DOHH2 (cell line): ENCODE measurements around the gene DISC1.
A peak's percentile ranks its signal among the peaks of the same experiment; 100 is the strongest.

ENCODE experiments used
- H3F3A ChIP-seq: fragments of 200-600 bp; sonication (generic), shearing (Covaris generic); 2 replicates; pipeline ENCODE4 v1.6.0; 2016; ENCODE audit warnings: antibody characterized with exemption, mild to moderate bottlenecking; ENCODE audit not compliant: control insufficient read depth, insufficient read depth
- H3K27ac ChIP-seq: fragments of 200-600 bp; sonication (generic); 2 replicates; pipeline ENCODE4 v1.5.1; 2014; ENCODE audit warnings: low read depth, mild to moderate bottlenecking, low read length, moderate library complexity
- H3K27me3 ChIP-seq: fragments of 200-600 bp; sonication (generic); 2 replicates; pipeline ENCODE4 v1.6.1; 2014; ENCODE audit warnings: mild to moderate bottlenecking, low read length, mixed read lengths; ENCODE audit not compliant: control insufficient read depth
- H3K36me3 ChIP-seq: fragments of 200-600 bp; sonication (generic); 2 replicates; pipeline ENCODE4 v1.6.1; 2014; ENCODE audit warnings: mild to moderate bottlenecking, low read length, moderate library complexity, mixed read lengths; ENCODE audit not compliant: control insufficient read depth
- H3K4me1 ChIP-seq: fragments of 200-600 bp; sonication (generic); 2 replicates; pipeline ENCODE4 v1.6.1; 2014; ENCODE audit warnings: mild to moderate bottlenecking, low read length, mixed read lengths; ENCODE audit not compliant: control insufficient read depth
- H3K4me2 ChIP-seq: fragments of 200-600 bp; sonication (generic); 2 replicates; pipeline ENCODE4 v1.6.0; 2014; ENCODE audit warnings: mild to moderate bottlenecking, low read length, moderate library complexity
- H3K4me3 ChIP-seq: fragments of 200-600 bp; sonication (generic); 2 replicates; pipeline ENCODE4 v1.5.1; 2014; ENCODE audit warnings: mild to moderate bottlenecking, low read length, mixed read lengths
- H3K79me2 ChIP-seq: fragments of 200-600 bp; sonication (generic); 2 replicates; pipeline ENCODE4 v1.6.1; 2014; ENCODE audit warnings: mild to moderate bottlenecking, low read length, mixed read lengths; ENCODE audit not compliant: control insufficient read depth
- H3K9me2 ChIP-seq: fragments of 200-600 bp; sonication (generic); replicated peaks from 2 replicates; pipeline ENCODE4 v1.6.1; 2014; ENCODE audit warnings: mild to moderate bottlenecking, low read length, mixed read lengths; ENCODE audit not compliant: control insufficient read depth
- H3K9me3 ChIP-seq: fragments of 200-600 bp; sonication (generic); 2 replicates; pipeline ENCODE4 v1.6.1; 2014; ENCODE audit warnings: antibody characterized with exemption, low read length, mixed read lengths; ENCODE audit not compliant: control insufficient read depth, insufficient read depth
- H4K20me1 ChIP-seq: fragments of 200-600 bp; sonication (generic); 2 replicates; pipeline ENCODE4 v1.6.0; 2014; ENCODE audit warnings: low read depth, mild to moderate bottlenecking, antibody characterized with exemption, low read length, moderate library complexity; ENCODE audit not compliant: control insufficient read depth, insufficient read depth
- EZH2phosphoT487 ChIP-seq: fragments of 200-600 bp; sonication (generic); IDR thresholded peaks from 2 replicates; pipeline ENCODE4 v1.6.1; 2017; ENCODE audit warnings: borderline replicate concordance, mild to moderate bottlenecking, antibody characterized with exemption, low read length, moderate library complexity, mixed read lengths
- TF ChIP-seq, protein P1 (sequence below): fragments of 200-600 bp; sonication (generic); IDR thresholded peaks from one replicate; pipeline ENCODE4 v1.5.1; 2014; ENCODE audit warnings: antibody characterized with exemption, mild to moderate bottlenecking, low read depth, low read length; ENCODE audit not compliant: poor library complexity, severe bottlenecking

DISC1 gene

DNA sequence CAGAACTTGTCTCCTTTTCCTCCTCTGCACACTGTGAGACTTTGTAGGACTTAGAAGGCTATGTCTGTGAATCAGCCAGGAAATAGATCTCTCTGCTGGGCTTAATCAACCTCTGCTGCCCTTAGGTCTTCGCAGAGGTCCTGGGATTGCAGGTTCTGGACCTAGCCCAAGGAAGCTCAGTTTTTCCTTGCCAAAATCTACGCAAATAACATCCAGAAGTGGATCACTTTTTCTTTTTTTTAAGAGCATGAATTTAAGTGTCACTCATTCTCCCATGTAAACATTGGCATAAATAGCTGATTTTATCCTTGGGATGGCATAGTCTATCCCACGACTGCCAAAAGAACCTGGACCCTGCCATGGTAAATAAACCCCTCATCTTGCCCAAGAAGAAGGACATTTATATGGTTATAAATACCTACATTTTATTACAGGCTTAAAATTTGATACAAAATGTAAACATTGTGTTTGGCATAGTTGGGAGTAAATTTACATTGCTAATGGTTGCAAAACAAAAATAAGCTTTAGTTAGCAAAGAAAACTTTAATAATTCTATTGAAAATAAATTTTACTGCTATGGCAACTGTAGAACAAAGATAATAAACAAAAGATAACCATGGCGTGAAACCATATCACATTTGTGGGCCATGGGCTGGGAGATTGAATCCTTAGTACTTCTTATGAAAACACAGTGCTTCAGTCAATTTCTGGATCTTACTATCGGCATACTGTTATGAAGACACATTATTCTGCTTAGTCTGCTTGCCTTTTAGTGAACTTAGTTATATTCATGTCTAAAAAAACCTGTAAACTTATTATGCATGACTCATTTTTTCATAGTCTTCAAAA, 24.5 kb upstream of the DISC1 start:
- Histone ChIP-seq H3K27ac (no peak overlapping the region), H3K9me3 (no peaks in the 10 kb centered on the region), H3K4me2 (no peak overlapping the region), H3K4me1 (peaks cover 6% of the 10 kb centered on the region; the same call in 1 of the 2 replicates), H3K4me3 (no peak overlapping the region), H3K79me2 (no peaks in the 10 kb centered on the region), H3F3A (no peaks in the 10 kb centered on the region), H4K20me1 (no peaks in the 10 kb centered on the region), H3K36me3 (no peaks in the 10 kb centered on the region), H3K27me3 (peaks cover 18% of the 10 kb centered on the region), H3K9me2 (no peaks in the 10 kb centered on the region)
- TF ChIP-seq, protein P1, sequence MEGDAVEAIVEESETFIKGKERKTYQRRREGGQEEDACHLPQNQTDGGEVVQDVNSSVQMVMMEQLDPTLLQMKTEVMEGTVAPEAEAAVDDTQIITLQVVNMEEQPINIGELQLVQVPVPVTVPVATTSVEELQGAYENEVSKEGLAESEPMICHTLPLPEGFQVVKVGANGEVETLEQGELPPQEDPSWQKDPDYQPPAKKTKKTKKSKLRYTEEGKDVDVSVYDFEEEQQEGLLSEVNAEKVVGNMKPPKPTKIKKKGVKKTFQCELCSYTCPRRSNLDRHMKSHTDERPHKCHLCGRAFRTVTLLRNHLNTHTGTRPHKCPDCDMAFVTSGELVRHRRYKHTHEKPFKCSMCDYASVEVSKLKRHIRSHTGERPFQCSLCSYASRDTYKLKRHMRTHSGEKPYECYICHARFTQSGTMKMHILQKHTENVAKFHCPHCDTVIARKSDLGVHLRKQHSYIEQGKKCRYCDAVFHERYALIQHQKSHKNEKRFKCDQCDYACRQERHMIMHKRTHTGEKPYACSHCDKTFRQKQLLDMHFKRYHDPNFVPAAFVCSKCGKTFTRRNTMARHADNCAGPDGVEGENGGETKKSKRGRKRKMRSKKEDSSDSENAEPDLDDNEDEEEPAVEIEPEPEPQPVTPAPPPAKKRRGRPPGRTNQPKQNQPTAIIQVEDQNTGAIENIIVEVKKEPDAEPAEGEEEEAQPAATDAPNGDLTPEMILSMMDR = no peak
- TF ChIP-seq EZH2phosphoT487 = no peak

DNA sequence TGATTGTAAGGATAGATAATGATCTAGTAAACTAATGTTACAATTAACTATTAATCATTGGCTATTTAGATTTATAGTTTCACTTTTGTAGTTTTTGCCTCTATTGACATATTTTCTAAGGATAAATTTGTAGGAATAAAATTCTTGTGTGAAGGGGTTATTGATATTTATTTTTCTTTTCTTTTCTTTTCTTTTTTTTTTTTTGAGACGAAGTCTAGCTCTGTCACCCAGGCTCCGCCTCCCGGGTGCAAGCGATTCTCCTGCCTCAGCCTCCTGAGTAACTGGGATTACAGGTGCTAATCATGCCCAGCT, 24.0 kb upstream of the DISC1 start:
- peaks cover 6% of the 10 kb centered on the region; the same call in 1 of the 2 replicates for H3K4me1 ChIP-seq
- TF ChIP-seq, protein P1 = no peak
- no peak for TF ChIP-seq EZH2phosphoT487
- H3K4me3 ChIP-seq = no peak overlapping the region
- H3K36me3 ChIP-seq = no peaks in the 10 kb centered on the region
- H3F3A ChIP-seq = no peaks in the 10 kb centered on the region
- no peak overlapping the region for H3K4me2 ChIP-seq
- peaks cover 22% of the 10 kb centered on the region for H3K27me3 ChIP-seq
- no peak overlapping the region for H3K27ac ChIP-seq
- no peaks in the 10 kb centered on the region for H4K20me1 ChIP-seq
- no peaks in the 10 kb centered on the region for H3K9me2 ChIP-seq
- no peaks in the 10 kb centered on the region for H3K9me3 ChIP-seq
- no peaks in the 10 kb centered on the region for H3K79me2 ChIP-seq

DNA sequence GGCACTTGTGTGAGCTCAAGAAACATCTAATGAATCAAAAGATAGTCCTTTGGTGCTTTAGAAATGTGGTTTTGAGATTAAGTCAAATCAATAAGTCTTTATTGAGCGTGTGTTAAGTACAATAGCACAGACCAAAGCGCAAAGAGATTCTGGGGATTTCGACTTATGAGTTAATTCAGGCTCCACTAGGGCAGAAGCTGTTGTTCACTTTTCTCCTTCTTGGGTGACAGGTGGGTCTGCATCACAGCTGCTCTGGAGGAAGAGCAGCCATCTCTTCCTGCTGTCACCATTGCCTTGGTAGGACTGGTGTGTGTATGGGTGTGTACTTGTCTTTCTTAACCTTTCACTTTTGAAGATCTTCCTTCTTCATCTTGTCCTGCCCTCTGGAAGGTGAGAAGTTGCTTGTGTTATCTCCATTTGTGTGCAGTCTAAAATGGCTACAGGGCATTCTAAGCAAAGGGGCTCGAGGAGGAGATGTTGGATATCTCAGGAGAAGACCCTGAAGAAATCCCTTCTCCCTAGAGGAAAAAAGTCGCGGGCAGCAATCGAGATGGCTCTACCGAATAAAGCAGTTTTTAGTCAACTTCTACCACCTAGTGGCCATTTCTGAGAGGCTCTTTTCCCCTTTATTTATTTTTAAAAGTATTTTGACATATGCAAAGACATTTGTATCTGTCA, 22.9 kb upstream of the DISC1 start:
- no peaks in the 10 kb centered on the region for H3K9me2 ChIP-seq
- H3K79me2 ChIP-seq = no peaks in the 10 kb centered on the region
- H3K27ac ChIP-seq = no peak overlapping the region
- peaks cover 22% of the 10 kb centered on the region for H3K27me3 ChIP-seq
- peak overlapping the region; percentile 74 for H3K4me2 ChIP-seq
- H4K20me1 ChIP-seq = no peaks in the 10 kb centered on the region
- H3K36me3 ChIP-seq = no peaks in the 10 kb centered on the region
- no peak for TF ChIP-seq EZH2phosphoT487
- TF ChIP-seq, protein P1 = peak; percentile 70
- peaks cover 6% of the 10 kb centered on the region; the same call in 1 of the 2 replicates for H3K4me1 ChIP-seq
- peak overlapping the region; percentile 61 for H3K4me3 ChIP-seq
- H3F3A ChIP-seq = no peaks in the 10 kb centered on the region
- H3K9me3 ChIP-seq = no peaks in the 10 kb centered on the region
